ENCODE measurements around the gene NAPA.

NAPA gene

GRCh38 chr19:47476438-47476972, 38.4 kb downstream of the NAPA start:
- H3K9ac ChIP-seq (ENCODE audit: low read depth in 1 of 2, low read length in 2 of 2): no peak overlapping the region
- no peak overlapping the region for H3K4me3 ChIP-seq (ENCODE audit: low read length in 2 of 2)
- no peaks in the 10 kb centered on the region for H3K36me3 ChIP-seq (ENCODE audit: control insufficient read depth in 2 of 2, insufficient read depth in 2 of 2, low read length in 2 of 2)
- peaks cover 5 to 6% of the 10 kb centered on the region in 2 donors for H3K27me3 ChIP-seq (ENCODE audit: control insufficient read depth in 2 of 2, insufficient read depth in 2 of 2, low read length in 2 of 2)
- no peak overlapping the region for H3K27ac ChIP-seq (ENCODE audit: low read depth in 2 of 2, low read length in 2 of 2)
- no peaks in the 10 kb centered on the region for H3K4me1 ChIP-seq (ENCODE audit: control insufficient read depth in 2 of 2, insufficient read depth in 2 of 2, low read length in 2 of 2)
- no peaks in the 10 kb centered on the region for H3K9me3 ChIP-seq (ENCODE audit: control insufficient read depth in 2 of 2, low read length in 2 of 2)

GRCh38 chr19:47475465-47475864, 39.4 kb downstream of the NAPA start:
- H3K9me3 ChIP-seq (ENCODE audit: control insufficient read depth in 2 of 2, low read length in 2 of 2): no peaks in the 10 kb centered on the region
- no peak overlapping the region for H3K9ac ChIP-seq (ENCODE audit: low read depth in 1 of 2, low read length in 2 of 2)
- peaks cover 10 to 11% of the 10 kb centered on the region in 2 donors for H3K27me3 ChIP-seq (ENCODE audit: control insufficient read depth in 2 of 2, insufficient read depth in 2 of 2, low read length in 2 of 2)
- no peaks in the 10 kb centered on the region for H3K36me3 ChIP-seq (ENCODE audit: control insufficient read depth in 2 of 2, insufficient read depth in 2 of 2, low read length in 2 of 2)
- H3K4me3 ChIP-seq (ENCODE audit: low read length in 2 of 2): no peak overlapping the region
- H3K4me1 ChIP-seq (ENCODE audit: control insufficient read depth in 2 of 2, insufficient read depth in 2 of 2, low read length in 2 of 2): no peaks in the 10 kb centered on the region
- no peak overlapping the region for H3K27ac ChIP-seq (ENCODE audit: low read depth in 2 of 2, low read length in 2 of 2)

GRCh38 chr19:47473336-47473735, 41.5 kb downstream of the NAPA start:
- H3K27ac ChIP-seq (ENCODE audit: low read depth in 2 of 2, low read length in 2 of 2): no peak overlapping the region
- H3K4me3 ChIP-seq (ENCODE audit: low read length in 2 of 2): no peak overlapping the region
- H3K4me1 ChIP-seq (ENCODE audit: control insufficient read depth in 2 of 2, insufficient read depth in 2 of 2, low read length in 2 of 2): no peaks in the 10 kb centered on the region
- H3K36me3 ChIP-seq (ENCODE audit: control insufficient read depth in 2 of 2, insufficient read depth in 2 of 2, low read length in 2 of 2): no peaks in the 10 kb centered on the region
- no peaks in the 10 kb centered on the region for H3K9me3 ChIP-seq (ENCODE audit: control insufficient read depth in 2 of 2, low read length in 2 of 2)
- H3K27me3 ChIP-seq (ENCODE audit: control insufficient read depth in 2 of 2, insufficient read depth in 2 of 2, low read length in 2 of 2): peaks cover 22 to 31% of the 10 kb centered on the region in 2 donors
- H3K9ac ChIP-seq (ENCODE audit: low read depth in 1 of 2, low read length in 2 of 2): no peak overlapping the region

GRCh38 chr19:47471733-47472457, 43.0 kb downstream of the NAPA start, which contains the start of gene SLC8A2:
Gene SLC8A2, minus strand, starts transcription at chr19:47471893. Its CDS starts 5,490 bp downstream, at chr19:47466403.
- no peaks in the 10 kb centered on the region for H3K4me1 ChIP-seq (ENCODE audit: control insufficient read depth in 2 of 2, insufficient read depth in 2 of 2, low read length in 2 of 2)
- H3K4me3 ChIP-seq (ENCODE audit: low read length in 2 of 2): no peak within 1 kb of the TSS

GRCh38 chr19:47471381-47471732, 43.5 kb downstream of the NAPA start:
- Histone ChIP-seq H3K9me3 (ENCODE audit: control insufficient read depth in 2 of 2, low read length in 2 of 2) (no peaks in the 10 kb centered on the region), H3K9ac (ENCODE audit: low read depth in 1 of 2, low read length in 2 of 2) (no peak overlapping the region), H3K27me3 (ENCODE audit: control insufficient read depth in 2 of 2, insufficient read depth in 2 of 2, low read length in 2 of 2) (peaks cover 23 to 31% of the 10 kb centered on the region in 2 donors), H3K4me3 (ENCODE audit: low read length in 2 of 2) (no peak overlapping the region), H3K4me1 (ENCODE audit: control insufficient read depth in 2 of 2, insufficient read depth in 2 of 2, low read length in 2 of 2) (no peaks in the 10 kb centered on the region), H3K36me3 (ENCODE audit: control insufficient read depth in 2 of 2, insufficient read depth in 2 of 2, low read length in 2 of 2) (no peaks in the 10 kb centered on the region), H3K27ac (ENCODE audit: low read depth in 2 of 2, low read length in 2 of 2) (no peak overlapping the region)

More at GRCh38 chr19:47471733-47472457, 43.0 kb downstream of the NAPA start, which contains the start of gene SLC8A2:
- peaks cover 23 to 31% of the 10 kb centered on the region in 2 donors for H3K27me3 ChIP-seq (ENCODE audit: control insufficient read depth in 2 of 2, insufficient read depth in 2 of 2, low read length in 2 of 2)
- H3K9ac ChIP-seq (ENCODE audit: low read depth in 1 of 2, low read length in 2 of 2): no peak within 1 kb of the TSS
- H3K9me3 ChIP-seq (ENCODE audit: control insufficient read depth in 2 of 2, low read length in 2 of 2): no peaks in the 10 kb centered on the region
- H3K27ac ChIP-seq (ENCODE audit: low read depth in 2 of 2, low read length in 2 of 2): no peak within 1 kb of the TSS
- H3K36me3 ChIP-seq (ENCODE audit: control insufficient read depth in 2 of 2, insufficient read depth in 2 of 2, low read length in 2 of 2): no peaks in the 10 kb centered on the region

- Histone ChIP-seq H3K4me1 (ENCODE audit: control insufficient read depth in 2 of 2, insufficient read depth in 2 of 2, low read length in 2 of 2) (no peaks in the 10 kb centered on the region), H3K27ac (ENCODE audit: low read depth in 2 of 2, low read length in 2 of 2) (no peak overlapping the region), H3K27me3 (ENCODE audit: control insufficient read depth in 2 of 2, insufficient read depth in 2 of 2, low read length in 2 of 2) (peaks cover 23 to 31% of the 10 kb centered on the region in 2 donors), H3K36me3 (ENCODE audit: control insufficient read depth in 2 of 2, insufficient read depth in 2 of 2, low read length in 2 of 2) (no peaks in the 10 kb centered on the region), H3K9ac (ENCODE audit: low read depth in 1 of 2, low read length in 2 of 2) (no peak overlapping the region), H3K9me3 (ENCODE audit: control insufficient read depth in 2 of 2, low read length in 2 of 2) (no peaks in the 10 kb centered on the region), H3K4me3 (ENCODE audit: low read length in 2 of 2) (no peak overlapping the region)
Measured at GRCh38 chr19:47470447-47471195, 44.2 kb downstream of the NAPA start.

- Histone ChIP-seq H3K4me1 (ENCODE audit: control insufficient read depth in 2 of 2, insufficient read depth in 2 of 2, low read length in 2 of 2) (no peaks in the 10 kb centered on the region), H3K27ac (ENCODE audit: low read depth in 2 of 2, low read length in 2 of 2) (no peak overlapping the region), H3K9me3 (ENCODE audit: control insufficient read depth in 2 of 2, low read length in 2 of 2) (no peaks in the 10 kb centered on the region), H3K27me3 (ENCODE audit: control insufficient read depth in 2 of 2, insufficient read depth in 2 of 2, low read length in 2 of 2) (peaks cover 23 to 35% of the 10 kb centered on the region in 2 donors), H3K36me3 (ENCODE audit: control insufficient read depth in 2 of 2, insufficient read depth in 2 of 2, low read length in 2 of 2) (no peaks in the 10 kb centered on the region), H3K4me3 (ENCODE audit: low read length in 2 of 2) (no peak overlapping the region), H3K9ac (ENCODE audit: low read depth in 1 of 2, low read length in 2 of 2) (no peak overlapping the region)
Measured at GRCh38 chr19:47469719-47470118, 45.1 kb downstream of the NAPA start.

- Histone ChIP-seq H3K36me3 (ENCODE audit: control insufficient read depth in 2 of 2, insufficient read depth in 2 of 2, low read length in 2 of 2) (no peaks in the 10 kb centered on the region), H3K9ac (ENCODE audit: low read depth in 1 of 2, low read length in 2 of 2) (no peak overlapping the region), H3K4me3 (ENCODE audit: low read length in 2 of 2) (no peak overlapping the region), H3K27ac (ENCODE audit: low read depth in 2 of 2, low read length in 2 of 2) (no peak overlapping the region), H3K27me3 (ENCODE audit: control insufficient read depth in 2 of 2, insufficient read depth in 2 of 2, low read length in 2 of 2) (peaks cover 23 to 35% of the 10 kb centered on the region in 2 donors), H3K4me1 (ENCODE audit: control insufficient read depth in 2 of 2, insufficient read depth in 2 of 2, low read length in 2 of 2) (no peaks in the 10 kb centered on the region), H3K9me3 (ENCODE audit: control insufficient read depth in 2 of 2, low read length in 2 of 2) (no peaks in the 10 kb centered on the region)
Measured at GRCh38 chr19:47469363-47469700, 45.5 kb downstream of the NAPA start.

- Histone ChIP-seq H3K9me3 (ENCODE audit: control insufficient read depth in 2 of 2, low read length in 2 of 2) (no peaks in the 10 kb centered on the region), H3K36me3 (ENCODE audit: control insufficient read depth in 2 of 2, insufficient read depth in 2 of 2, low read length in 2 of 2) (no peaks in the 10 kb centered on the region), H3K4me1 (ENCODE audit: control insufficient read depth in 2 of 2, insufficient read depth in 2 of 2, low read length in 2 of 2) (no peaks in the 10 kb centered on the region), H3K27ac (ENCODE audit: low read depth in 2 of 2, low read length in 2 of 2) (no peak overlapping the region), H3K4me3 (ENCODE audit: low read length in 2 of 2) (no peak overlapping the region), H3K9ac (ENCODE audit: low read depth in 1 of 2, low read length in 2 of 2) (no peak overlapping the region), H3K27me3 (ENCODE audit: control insufficient read depth in 2 of 2, insufficient read depth in 2 of 2, low read length in 2 of 2) (peaks cover 23 to 35% of the 10 kb centered on the region in 2 donors)
Measured at GRCh38 chr19:47467914-47468313, 46.9 kb downstream of the NAPA start.

- Histone ChIP-seq H3K4me1 (ENCODE audit: control insufficient read depth in 2 of 2, insufficient read depth in 2 of 2, low read length in 2 of 2) (no peaks in the 10 kb centered on the region), H3K36me3 (ENCODE audit: control insufficient read depth in 2 of 2, insufficient read depth in 2 of 2, low read length in 2 of 2) (no peaks in the 10 kb centered on the region), H3K4me3 (ENCODE audit: low read length in 2 of 2) (no peak overlapping the region), H3K27ac (ENCODE audit: low read depth in 2 of 2, low read length in 2 of 2) (no peak overlapping the region), H3K9me3 (ENCODE audit: control insufficient read depth in 2 of 2, low read length in 2 of 2) (no peaks in the 10 kb centered on the region), H3K9ac (ENCODE audit: low read depth in 1 of 2, low read length in 2 of 2) (no peak overlapping the region), H3K27me3 (ENCODE audit: control insufficient read depth in 2 of 2, insufficient read depth in 2 of 2, low read length in 2 of 2) (peaks cover 17 to 27% of the 10 kb centered on the region in 2 donors)
Measured at GRCh38 chr19:47465957-47466356, 48.9 kb downstream of the NAPA start.

Data from mucosa of rectum (tissue), 2 donors.